NCI-H774 (cell line): ENCODE results near the gene PDS5B.
"Not testable (repeated sequence)": the region's sequence is repeated elsewhere in the genome, so short reads cannot be mapped to it uniquely, and the experiment has no call there.

Experiments used
- DNase-seq: peaks from one replicate; lab custom pipeline; 2025; lab: John Stamatoyannopoulos, UW

Gene PDS5B

GRCh38 chr13:32791545-32792172 lies 205.4 kb downstream of the PDS5B start:
- no peak for DNase-seq

- DNase-seq, result no peak
These were observed 210.5 kb downstream of the PDS5B start for GRCh38 chr13:32796754-32797153.

GRCh38 chr13:32802159-32802558 lies 215.9 kb downstream of the PDS5B start:
- DNase-seq, result no peak

- peak; percentile 24 for DNase-seq
These were observed 218.5 kb downstream of the PDS5B start for GRCh38 chr13:32804673-32805230.

- DNase-seq, result no peak
These were observed 225.1 kb downstream of the PDS5B start for GRCh38 chr13:32811297-32811800.

- DNase-seq, result no peak
These were observed 235.0 kb downstream of the PDS5B start for GRCh38 chr13:32821149-32821688.

GRCh38 chr13:32822771-32823170 lies 236.5 kb downstream of the PDS5B start:
- DNase-seq, result no peak

GRCh38 chr13:32823597-32823996 lies 237.3 kb downstream of the PDS5B start:
- no peak for DNase-seq

GRCh38 chr13:32824061-32824460 lies 237.8 kb downstream of the PDS5B start:
- no peak for DNase-seq

GRCh38 chr13:32824675-32825074 lies 238.4 kb downstream of the PDS5B start:
- no peak for DNase-seq

GRCh38 chr13:32825481-32825880 lies 239.2 kb downstream of the PDS5B start:
- DNase-seq, result no peak

- DNase-seq, result not testable (repeated sequence)
These were observed 240.1 kb downstream of the PDS5B start for GRCh38 chr13:32826372-32826771.
